Erythroblast (primary cell): ENCODE results near the gene SYTL2.

Source experiments
- GATA1 ChIP-seq: IDR thresholded peaks from 2 replicates; pipeline ENCODE4 v1.6.1; 2011; ENCODE audit warnings: low read depth, mild to moderate bottlenecking, control low read depth, low read length, moderate library complexity
- POLR2A ChIP-seq: IDR thresholded peaks from 2 replicates; pipeline ENCODE4 v1.6.1; 2011; ENCODE audit warnings: mild to moderate bottlenecking, low read length

DNA sequence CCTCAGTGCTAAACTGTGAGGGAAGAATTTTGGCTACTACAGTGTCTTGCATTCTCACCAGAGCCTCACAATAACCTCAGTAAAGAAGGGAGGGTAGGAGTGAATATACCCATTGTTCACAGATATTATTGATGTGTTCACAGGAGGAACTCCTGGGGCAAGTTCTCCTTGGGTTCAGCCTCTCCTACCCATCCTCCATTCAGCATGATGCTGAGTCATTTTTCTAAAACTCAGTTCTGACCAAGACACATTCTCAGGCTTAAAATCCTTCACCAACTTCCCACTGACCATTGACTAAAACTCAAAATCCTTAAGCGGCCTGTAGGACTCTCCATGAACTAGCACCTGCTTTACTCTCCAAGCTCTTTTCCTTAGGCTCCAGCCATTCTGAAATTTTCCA, 48.7 kb downstream of the SYTL2 start:
- TF ChIP-seq POLR2A, result no peak
- no peak for TF ChIP-seq GATA1
